Skeletal muscle satellite cell (primary cell): Measurements from ENCODE around the gene RIOX2.
"Not testable (repeated sequence)": the region's sequence is repeated elsewhere in the genome, so short reads cannot be mapped to it uniquely, and the experiment has no call there.

Experiments used
- H3K27me3 ChIP-seq: 2 replicates; pipeline ENCODE4 v1.7.0; 2013; ENCODE audit warnings: low read length; ENCODE audit not compliant: control insufficient read depth, insufficient read depth
- H3K36me3 ChIP-seq: 2 replicates; pipeline ENCODE4 v1.7.0; 2013; ENCODE audit warnings: mild to moderate bottlenecking, control low read depth, low read length; ENCODE audit not compliant: insufficient read depth
- H3K4me1 ChIP-seq: 2 replicates; pipeline ENCODE4 v1.7.0; 2013; ENCODE audit warnings: low read length; ENCODE audit not compliant: control insufficient read depth, insufficient read depth
- H3K4me2 ChIP-seq: 2 replicates; pipeline ENCODE4 v1.7.0; 2013; ENCODE audit warnings: mild to moderate bottlenecking, low read length
- H3K4me3 ChIP-seq: 2 replicates; pipeline ENCODE4 v1.7.0; 2013; ENCODE audit warnings: low read length
- H3K9ac ChIP-seq: 2 replicates; pipeline ENCODE4 v1.7.0; 2013; ENCODE audit warnings: mild to moderate bottlenecking, low read depth, low read length, moderate library complexity
- H3K9me3 ChIP-seq: replicated peaks from 2 replicates; pipeline ENCODE4 v1.7.0; 2013; ENCODE audit warnings: mild to moderate bottlenecking, control low read depth, low read length

RIOX2 gene

GRCh38 chr3:97931218-97931617 lies 41.0 kb downstream of the RIOX2 start:
- Histone ChIP-seq H3K4me2 (no peak overlapping the region), H3K9me3 (no peaks in the 10 kb centered on the region), H3K4me1 (no peaks in the 10 kb centered on the region), H3K9ac (no peak overlapping the region), H3K27me3 (no peaks in the 10 kb centered on the region), H3K36me3 (peaks cover 12% of the 10 kb centered on the region), H3K4me3 (no peak overlapping the region)

GRCh38 chr3:97930018-97930417 lies 42.2 kb downstream of the RIOX2 start:
- no peaks in the 10 kb centered on the region for H3K4me1 ChIP-seq
- H3K27me3 ChIP-seq = no peaks in the 10 kb centered on the region
- peaks cover 12% of the 10 kb centered on the region for H3K36me3 ChIP-seq
- no peak overlapping the region for H3K9ac ChIP-seq
- H3K4me3 ChIP-seq = no peak overlapping the region
- H3K9me3 ChIP-seq = no peaks in the 10 kb centered on the region
- H3K4me2 ChIP-seq = no peak overlapping the region

- H3K27me3 ChIP-seq = no peaks in the 10 kb centered on the region
- no peak overlapping the region for H3K4me3 ChIP-seq
- H3K4me1 ChIP-seq = no peaks in the 10 kb centered on the region
- H3K9me3 ChIP-seq = no peaks in the 10 kb centered on the region
- H3K36me3 ChIP-seq = peaks cover 7% of the 10 kb centered on the region
- H3K9ac ChIP-seq = no peak overlapping the region
- no peak overlapping the region for H3K4me2 ChIP-seq
Measured at GRCh38 chr3:97928986-97929385, 43.2 kb downstream of the RIOX2 start.

GRCh38 chr3:97927704-97928103 lies 44.5 kb downstream of the RIOX2 start:
- no peak overlapping the region for H3K4me2 ChIP-seq

GRCh38 chr3:97917813-97918536 lies 54.3 kb downstream of the RIOX2 start:
- Histone ChIP-seq H3K27me3 (no peaks in the 10 kb centered on the region), H3K9me3 (no peaks in the 10 kb centered on the region), H3K4me3 (no peak overlapping the region), H3K4me2 (no peak overlapping the region), H3K9ac (no peak overlapping the region), H3K4me1 (no peaks in the 10 kb centered on the region), H3K36me3 (peaks cover 13% of the 10 kb centered on the region)

More at GRCh38 chr3:97927704-97928103, 44.5 kb downstream of the RIOX2 start:
- H3K27me3 ChIP-seq = no peaks in the 10 kb centered on the region
- no peak overlapping the region for H3K4me3 ChIP-seq
- H3K4me1 ChIP-seq = no peaks in the 10 kb centered on the region
- H3K9me3 ChIP-seq = no peaks in the 10 kb centered on the region
- no peak overlapping the region for H3K9ac ChIP-seq
- H3K36me3 ChIP-seq = peaks cover 3% of the 10 kb centered on the region

GRCh38 chr3:97916576-97916975 lies 55.7 kb downstream of the RIOX2 start:
- H3K27me3 ChIP-seq = no peaks in the 10 kb centered on the region
- no peaks in the 10 kb centered on the region for H3K9me3 ChIP-seq
- H3K4me1 ChIP-seq = no peaks in the 10 kb centered on the region
- H3K4me3 ChIP-seq = no peak overlapping the region
- no peak overlapping the region for H3K4me2 ChIP-seq
- H3K36me3 ChIP-seq = peaks cover 13% of the 10 kb centered on the region
- H3K9ac ChIP-seq = no peak overlapping the region

DNA sequence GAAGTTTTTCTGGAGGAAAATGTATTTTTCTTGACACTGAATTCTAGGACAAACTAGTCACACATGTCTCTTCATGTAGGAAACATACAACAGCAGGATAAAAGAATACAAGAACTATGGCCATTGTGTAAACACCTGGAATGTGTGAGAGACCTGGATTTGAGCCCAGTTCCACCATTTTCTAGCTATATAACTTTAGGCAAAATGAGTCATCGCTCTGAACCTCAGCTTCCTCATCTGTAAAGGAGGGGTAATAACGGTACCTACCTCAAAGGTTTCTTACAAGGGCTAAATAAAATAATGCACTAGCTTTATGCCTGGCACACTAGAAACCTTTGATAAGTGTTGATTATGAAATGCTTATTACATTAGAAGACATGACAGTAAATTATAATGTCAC lies 57.8 kb downstream of the RIOX2 start:
- no peak overlapping the region for H3K4me3 ChIP-seq
- H3K9me3 ChIP-seq = no peaks in the 10 kb centered on the region
- no peaks in the 10 kb centered on the region for H3K27me3 ChIP-seq
- no peaks in the 10 kb centered on the region for H3K4me1 ChIP-seq
- H3K36me3 ChIP-seq = peaks cover 13% of the 10 kb centered on the region
- H3K9ac ChIP-seq = no peak overlapping the region
- no peak overlapping the region for H3K4me2 ChIP-seq

DNA sequence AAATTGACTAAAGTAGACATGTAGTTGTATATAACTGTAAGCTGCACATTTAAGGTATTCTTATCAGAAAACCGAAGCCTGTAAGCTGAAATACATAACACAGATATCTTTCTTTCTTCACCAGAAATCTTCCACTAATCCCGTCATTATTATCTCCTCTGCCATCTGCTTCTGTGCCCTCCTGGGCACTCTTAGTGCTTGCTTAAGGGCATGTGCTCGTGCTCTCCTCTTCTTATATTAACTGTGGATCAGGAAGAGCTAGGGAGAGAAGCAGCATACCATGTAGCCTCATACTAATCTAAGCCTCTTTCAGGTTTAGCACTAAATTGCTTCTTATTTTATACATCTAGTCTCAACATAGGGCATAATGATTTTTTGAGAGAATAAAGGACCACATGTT lies 60.8 kb downstream of the RIOX2 start:
- Histone ChIP-seq H3K9me3 (no peaks in the 10 kb centered on the region), H3K36me3 (peaks cover 8% of the 10 kb centered on the region)

GRCh38 chr3:97910931-97911351 lies 61.3 kb downstream of the RIOX2 start:
- Histone ChIP-seq H3K36me3 (peaks cover 8% of the 10 kb centered on the region), H3K9ac (no peak overlapping the region), H3K4me3 (no peak overlapping the region)

More for the DNA sequence above, 60.8 kb downstream of the RIOX2 start:
- H3K4me2 ChIP-seq = no peak overlapping the region
- H3K4me3 ChIP-seq = no peak overlapping the region
- no peak overlapping the region for H3K9ac ChIP-seq
- no peaks in the 10 kb centered on the region for H3K4me1 ChIP-seq
- no peaks in the 10 kb centered on the region for H3K27me3 ChIP-seq

DNA sequence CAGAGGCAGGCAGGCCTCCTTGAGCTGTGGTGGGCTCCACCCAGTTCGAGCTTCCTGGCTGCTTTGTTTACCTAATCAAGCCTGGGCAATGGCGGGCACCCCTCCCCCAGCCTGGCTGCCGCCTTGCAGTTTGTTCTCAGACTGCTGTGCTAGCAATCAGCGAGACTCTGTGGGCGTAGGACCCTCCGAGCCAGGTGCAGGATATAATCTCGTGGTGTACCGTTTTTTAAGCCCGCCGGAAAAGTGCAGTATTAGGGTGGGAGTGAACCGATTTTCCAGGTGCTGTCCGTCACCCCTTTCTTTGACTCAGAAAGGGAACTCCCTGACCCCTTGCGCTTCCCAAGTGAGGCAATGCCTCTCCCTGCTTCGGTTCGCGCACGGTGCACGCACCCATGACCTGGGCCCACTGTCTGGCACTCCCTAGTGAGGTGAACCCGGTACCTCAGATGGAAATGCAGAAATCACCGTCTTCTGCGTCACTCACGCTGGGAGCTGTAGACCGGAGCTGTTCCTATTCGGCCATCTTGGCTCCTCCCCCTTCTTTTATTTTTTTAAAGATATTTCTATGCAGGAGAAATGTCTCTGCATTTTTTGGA lies 61.9 kb downstream of the RIOX2 start:
- not testable (repeated sequence) for H3K4me1 ChIP-seq, H3K27me3 ChIP-seq, H3K9me3 ChIP-seq, H3K4me2 ChIP-seq, H3K36me3 ChIP-seq, H3K9ac ChIP-seq, H3K4me3 ChIP-seq

More at GRCh38 chr3:97910931-97911351, 61.3 kb downstream of the RIOX2 start:
- Histone ChIP-seq H3K9me3 (no peaks in the 10 kb centered on the region), H3K4me2 (no peak overlapping the region), H3K4me1 (no peaks in the 10 kb centered on the region), H3K27me3 (no peaks in the 10 kb centered on the region)

- not testable (repeated sequence) for H3K4me1 ChIP-seq, H3K4me2 ChIP-seq, H3K9me3 ChIP-seq, H3K9ac ChIP-seq, H3K36me3 ChIP-seq, H3K27me3 ChIP-seq, H3K4me3 ChIP-seq
Measured at GRCh38 chr3:97909830-97910229, 62.4 kb downstream of the RIOX2 start.
